ENCODE results near the gene COX7A2. TPM values are rescaled to one million over a fixed set of nuclear protein-coding genes. Genes with fewer than 3 reads are reported as not detected.

COX7A2 gene
- total and polyA plus RNA-seq, 2 of the 4 experiments (the other 2 are of a cell fraction) = 174 to 776 TPM

- H4K20me1 ChIP-seq (ENCODE audit: insufficient read depth, low read length) = peaks cover 13% of the 10 kb centered on the region; the same call in 1 of the 2 replicates
- H2AFZ ChIP-seq (replicated peaks; ENCODE audit: low read length, poor library complexity) = no peak overlapping the region
- H3K9me3 ChIP-seq (ENCODE audit: control insufficient read depth, insufficient read depth, low read length) = no peaks in the 10 kb centered on the region; the same call in 1 of the 2 replicates
- H2AK9ac ChIP-seq (replicated peaks; ENCODE audit: low read depth, low read length, poor library complexity) = no peak overlapping the region
- peak overlapping the region; percentile 57 for H2AK5ac ChIP-seq (ENCODE audit: low read depth, low read length)
- peak overlapping the region; percentile 23; the same call in 1 of the 2 replicates for H3K27ac ChIP-seq (ENCODE audit: insufficient read depth, low read length)
- H3K4me2 ChIP-seq (ENCODE audit: low read depth, low read length) = peak overlapping the region; percentile 88; the same call in 1 of the 2 replicates
- 76% methylated on average over 2 of the region's 5 CpGs; no CpG with 5 or more reads in 1 of the 2 experiments for WGBS, 2 experiments (ENCODE audit: extremely low coverage in 2 of 2, insufficient read length in 1 of 2)
- H3K36me3 ChIP-seq (ENCODE audit: control insufficient read depth, insufficient read depth, low read length) = peaks cover 20% of the 10 kb centered on the region
- intact Hi-C loops (cut with micrococcal nuclease) = no loop called here
- H3K79me1 ChIP-seq (ENCODE audit: low read depth in 1 of 2, low read length in 2 of 2) = peaks cover 21 to 53% of the 10 kb centered on the region in 2 experiments
- H3K18ac ChIP-seq (ENCODE audit: low read depth, low read length) = peak overlapping the region; percentile 90
- H3K4ac ChIP-seq (ENCODE audit: low read depth, low read length) = peak overlapping the region; percentile 45; the same call in 1 of the 2 replicates
- in situ Hi-C loops (cut with MboI; ENCODE audit: low sequenced_read_pairs) = loop anchor here (10.0 kb wide), 1 partner anchor 266 kb away; no protein-coding TSS in a partner anchor
- H2BK20ac ChIP-seq (ENCODE audit: low read depth, low read length) = peak overlapping the region; percentile 15; the same call in 1 of the 2 replicates
- POLR2A ChIA-PET (ENCODE audit: unreplicated experiment) = no interaction called here
- peak; percentile 43; the same call in 1 of the 2 replicates for TF ChIP-seq FOS (IDR thresholded peaks at IDR 0.05; ENCODE audit: low read depth, low read length)
- no peak for TF ChIP-seq CEBPB (IDR thresholded peaks at IDR 0.05; ENCODE audit: low read depth, low read length)
- no peaks in the 10 kb centered on the region for H3K27me3 ChIP-seq (ENCODE audit: control insufficient read depth, insufficient read depth, low read length)
- DNase-seq (peak; percentile 54), ATAC-seq (ENCODE audit: low read depth) (peak; percentile 34; the same call in 1 of the 2 replicates)
- peak overlapping the region; percentile 4; the same call in 1 of the 2 replicates for H2BK120ac ChIP-seq (ENCODE audit: low read depth, low read length)
- H4K5ac ChIP-seq (ENCODE audit: low read depth, low read length) = peak overlapping the region; percentile 76; the same call in 1 of the 2 replicates
- no peak overlapping the region for H3K56ac ChIP-seq (ENCODE audit: extremely low read depth, insufficient read depth, low read length)
- H2BK5ac ChIP-seq (ENCODE audit: low read depth, low read length, poor library complexity, severe bottlenecking) = peak overlapping the region; percentile 75
- peaks cover 19% of the 10 kb centered on the region for H3K4me1 ChIP-seq (ENCODE audit: control insufficient read depth, insufficient read depth, low read length)
- peak overlapping the region; percentile 18 for H3K14ac ChIP-seq (replicated peaks; ENCODE audit: low read depth, low read length)
- CTCF ChIA-PET = interaction anchor here (1.0 to 2.4 kb wide), 3 partner anchors 7 to 260 kb away, joined by 3 to 13 read pairs (median 4); no protein-coding TSS in a partner anchor
- H3K9ac ChIP-seq (ENCODE audit: low read depth, low read length) = no peak overlapping the region
- H3K4me3 ChIP-seq (ENCODE audit: insufficient read depth, low read depth, low read length) = no peak overlapping the region
- H3K23ac ChIP-seq (ENCODE audit: low read depth, low read length) = peak overlapping the region; percentile 58
- H4K8ac ChIP-seq (ENCODE audit: low read depth in 2 of 2, low read length in 2 of 2) = peak overlapping the region; percentile 10 to 11; a peak in 2 of 4 replicates
- H2BK15ac ChIP-seq (ENCODE audit: low read depth, low read length) = peak overlapping the region; percentile 54; the same call in 1 of the 3 replicates
- peak overlapping the region; percentile 32; the same call in 1 of the 2 replicates for H4K91ac ChIP-seq (ENCODE audit: insufficient read depth, low read depth, low read length)
- dilution Hi-C loops (cut with HindIII; ENCODE audit: low sequenced_read_pairs, unreplicated experiment) = no loop called here
- H3K9me1 ChIP-seq (ENCODE audit: insufficient read depth, low read length) = peaks cover 9% of the 10 kb centered on the region
- BruUV-seq (replicated peaks) = no TSS peak
Observed at GRCh38 chr6:75268121-75268987, 24.8 kb upstream of the COX7A2 start.
